CD14-positive monocyte (primary cell): ENCODE measurements around the gene HDGFL3. TPM values are rescaled to one million over a fixed set of nuclear protein-coding genes. Genes with fewer than 3 reads are reported as not detected.

Experiments used
- DNase-seq, 3 donors: peaks; one replicate each; pipeline ENCODE4 v3.0.0-alpha.2; 2011 to 2022
- H2AFZ ChIP-seq: 2 replicates; pipeline ENCODE4 v1.6.0; 2012; ENCODE audit warnings: mild to moderate bottlenecking, low read depth, low read length, inconsistent platforms; ENCODE audit not compliant: insufficient read depth, poor library complexity, severe bottlenecking
- H3K27ac ChIP-seq, 2 donors: 1 replicate in 1 of 2; 2 replicates in 1 of 2; pipeline ENCODE4 v1.5.1; 2012 to 2013; ENCODE audit warnings: low read length in 2 of 2, control low read depth in 1 of 2, inconsistent platforms in 1 of 2, low read depth in 1 of 2, mild to moderate bottlenecking in 1 of 2
- H3K27me3 ChIP-seq, 2 donors: one replicate each; pipeline versions ENCODE4 v1.6.0 to v1.6.1; 2011 to 2013; ENCODE audit warnings: low read length in 2 of 2; ENCODE audit not compliant: control insufficient read depth in 2 of 2, insufficient read depth in 2 of 2
- H3K36me3 ChIP-seq, 2 donors: replicated peaks in 1 of 2; 1 replicate in 1 of 2; 2 replicates in 1 of 2; pipeline versions ENCODE4 v1.5.1 to v1.6.1; 2012 to 2013; ENCODE audit warnings: low read length in 2 of 2, control low read depth in 1 of 2, inconsistent platforms in 1 of 2, mild to moderate bottlenecking in 1 of 2; ENCODE audit not compliant: insufficient read depth in 2 of 2, control insufficient read depth in 1 of 2
- H3K4me1 ChIP-seq, 2 donors: 1 replicate in 1 of 2; 2 replicates in 1 of 2; pipeline versions ENCODE4 v1.5.1 to v1.6.1; 2012 to 2013; ENCODE audit warnings: low read length in 2 of 2, control low read depth in 1 of 2, inconsistent platforms in 1 of 2, mild to moderate bottlenecking in 1 of 2, moderate library complexity in 1 of 2; ENCODE audit not compliant: insufficient read depth in 2 of 2, control insufficient read depth in 1 of 2
- H3K4me2 ChIP-seq: replicated peaks from 2 replicates; pipeline ENCODE3; 2012; ENCODE audit warnings: low read length, moderate library complexity, mild to moderate bottlenecking; ENCODE audit not compliant: poor library complexity, severe bottlenecking; ENCODE audit errors: extremely low read depth
- H3K4me3 ChIP-seq, 3 experiments: fragments of 200-600 bp in 1 of 3; sonication (generic) in 1 of 3; replicated peaks in 1 of 3; 1 replicate in 2 of 3; 2 replicates in 1 of 3; pipeline ENCODE4 v1.5.1; 2011 to 2013; ENCODE audit warnings: low read length in 3 of 3, mild to moderate bottlenecking in 3 of 3, control low read depth in 2 of 3, low read depth in 2 of 3, inconsistent platforms in 1 of 3, moderate library complexity in 1 of 3
- H3K79me2 ChIP-seq: 2 replicates; pipeline ENCODE4 v1.6.0; 2012; ENCODE audit warnings: mild to moderate bottlenecking, control low read depth, inconsistent platforms, low read length, moderate library complexity; ENCODE audit not compliant: insufficient read depth
- H3K9ac ChIP-seq: 2 replicates; pipeline ENCODE4 v1.6.0; 2017; ENCODE audit warnings: low read length, mild to moderate bottlenecking; ENCODE audit not compliant: insufficient read depth, poor library complexity, severe bottlenecking
- H3K9me3 ChIP-seq, 2 donors: replicated peaks in 1 of 2; 1 replicate in 1 of 2; 2 replicates in 1 of 2; pipeline versions ENCODE4 v1.5.1 to v1.6.1; 2012 to 2013; ENCODE audit warnings: low read length in 2 of 2, control low read depth in 1 of 2; ENCODE audit not compliant: control insufficient read depth in 1 of 2, insufficient read depth in 1 of 2
- H4K20me1 ChIP-seq: 2 replicates; pipeline ENCODE4 v1.6.0; 2012; ENCODE audit warnings: mild to moderate bottlenecking, low read length, control low read depth, moderate library complexity; ENCODE audit not compliant: insufficient read depth
- H3K27ac Mint-ChIP-seq, 7 donors: one replicate each; pipeline ENCODE4 v1.8.0; 2020; ENCODE audit warnings: mild to moderate bottlenecking in 7 of 7, mixed read lengths in 7 of 7, moderate library complexity in 6 of 7, inconsistent platforms in 2 of 7
- H3K27me3 Mint-ChIP-seq, 3 donors: one replicate each; pipeline ENCODE4 v1.8.0; 2021 to 2022; ENCODE audit warnings: low read depth in 3 of 3, mild to moderate bottlenecking in 3 of 3, mixed read lengths in 3 of 3, moderate library complexity in 3 of 3, inconsistent platforms in 1 of 3
- H3K36me3 Mint-ChIP-seq, 2 donors: one replicate each; pipeline ENCODE4 v1.8.0; 2020; ENCODE audit warnings: mixed read lengths in 2 of 2, inconsistent platforms in 1 of 2, mild to moderate bottlenecking in 1 of 2
- H3K4me1 Mint-ChIP-seq: one replicate; pipeline ENCODE4 v1.8.0; 2020; ENCODE audit warnings: mild to moderate bottlenecking, mixed read lengths
- H3K4me3 Mint-ChIP-seq, 2 donors: one replicate each; pipeline ENCODE4 v1.8.0; 2020; ENCODE audit warnings: mild to moderate bottlenecking in 2 of 2, mixed read lengths in 2 of 2, moderate library complexity in 1 of 2
- H3K9me3 Mint-ChIP-seq, 7 donors: one replicate each; pipeline ENCODE4 v1.8.0; 2020 to 2022; ENCODE audit warnings: mixed read lengths in 7 of 7, mild to moderate bottlenecking in 6 of 7, moderate library complexity in 6 of 7, inconsistent platforms in 2 of 7
- CTCF ChIP-seq: fragments of 200-600 bp; IDR thresholded peaks from one replicate; pipeline ENCODE4 v1.8.0; 2022; ENCODE audit warnings: antibody characterized with exemption, mild to moderate bottlenecking
- WGBS: methylation state at CpG from one replicate; pipeline ENCODE4 v1.1.5; 2013; ENCODE audit warnings: missing lambda C conversion rate; ENCODE audit not compliant: insufficient coverage; 5-methylcytosine and 5-hydroxymethylcytosine counted together
- intact Hi-C, 2 donors: fragments of 100-400 bp; cut with micrococcal nuclease; formaldehyde crosslinking; loops; one replicate each; pipeline versions ENCODE4 v1.15.0 to v1.15.1; 2023
- polyA plus RNA-seq, 3 donors: library from polyadenylated mRNA; depleted of rRNA in 1 of 3; unstranded in 2 of 3; stranded (reverse) in 1 of 3; fragments of 300-500 nt in 2 of 3; fragments of >200 nt in 1 of 3; fragmentation: Illumina TruSeq in 2 of 3; gene quantifications; 1 replicate in 2 of 3; 2 replicates in 1 of 3; pipeline ENCODE4 v1.2.3, GENCODE V29; 2012 to 2021

HDGFL3 gene
- polyA plus RNA-seq, 3 donors = 0.35 to 1.1 (median 0.69) TPM

DNA sequence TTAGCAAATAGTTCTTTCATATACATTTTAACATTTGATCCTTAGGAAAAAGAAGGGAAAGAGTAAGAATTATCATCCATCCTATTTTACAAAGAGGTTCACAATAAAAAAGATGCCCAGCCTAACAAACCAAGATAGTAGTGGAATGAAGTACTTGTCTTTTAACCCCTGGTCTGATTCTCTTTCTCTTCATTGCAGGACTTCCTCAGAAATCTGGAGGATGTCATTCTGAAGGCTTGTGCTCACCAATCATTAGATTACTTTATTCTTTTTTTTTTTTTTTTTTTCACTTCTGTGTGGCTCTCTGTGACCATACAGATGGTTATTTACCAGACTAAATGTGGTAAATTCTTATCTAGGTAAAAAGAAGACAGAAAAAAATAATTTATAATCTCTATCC lies 7.0 kb downstream of the HDGFL3 start:
- no peak for DNase-seq
- no peaks in the 10 kb centered on the region for H3K36me3 ChIP-seq
- no peak overlapping the region for H3K4me3 ChIP-seq
- no peaks in the 10 kb centered on the region for H3K9me3 ChIP-seq
- no peak for TF ChIP-seq CTCF
- peaks cover 0 to under 1% of the 10 kb centered on the region in 2 donors for H3K27me3 ChIP-seq
- Mint-ChIP-seq H3K4me1 (no peaks in the 10 kb centered on the region), H3K9me3 (no peaks in the 10 kb centered on the region), H3K4me3 (no peak overlapping the region), H3K27ac (no peak overlapping the region), H3K36me3 (no peaks in the 10 kb centered on the region), H3K27me3 (peaks cover 0 to 3% (median 0%) of the 10 kb centered on the region in 3 donors)
- H3K4me2 ChIP-seq = no peak overlapping the region
- no peaks in the 10 kb centered on the region for H3K4me1 ChIP-seq
- no peak overlapping the region for H3K9ac ChIP-seq
- no peaks in the 10 kb centered on the region for H3K79me2 ChIP-seq
- intact Hi-C loops = no loop called here
- no peaks in the 10 kb centered on the region for H4K20me1 ChIP-seq
- no peak overlapping the region for H2AFZ ChIP-seq
- H3K27ac ChIP-seq = no peak overlapping the region

DNA sequence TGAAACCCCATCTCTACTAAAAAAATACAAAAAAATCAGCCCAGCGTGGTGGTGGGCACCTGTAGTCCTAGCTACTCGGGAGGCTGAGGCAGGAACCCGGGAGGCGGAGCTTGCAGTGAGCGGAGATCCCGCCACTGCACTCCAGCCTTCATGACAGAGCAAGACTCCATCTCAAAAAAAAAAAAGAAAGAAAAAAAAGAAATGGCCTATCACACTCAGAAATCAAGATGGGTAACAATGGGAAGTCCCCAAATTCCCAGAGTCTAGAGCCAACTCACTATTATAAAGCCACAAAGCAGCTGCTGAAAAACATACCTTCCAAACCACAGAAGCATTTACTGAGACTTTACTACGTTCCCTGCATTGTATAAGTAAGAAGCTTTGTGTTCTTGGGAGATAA lies 7.5 kb downstream of the HDGFL3 start:
- intact Hi-C loops = no loop called here
- Histone ChIP-seq H3K79me2 (no peaks in the 10 kb centered on the region), H4K20me1 (no peaks in the 10 kb centered on the region), H2AFZ (no peak overlapping the region), H3K27me3 (no peaks in the 10 kb centered on the region), H3K4me1 (no peaks in the 10 kb centered on the region), H3K9ac (no peak overlapping the region), H3K4me3 (no peak overlapping the region), H3K4me2 (no peak overlapping the region), H3K36me3 (no peaks in the 10 kb centered on the region), H3K9me3 (no peaks in the 10 kb centered on the region), H3K27ac (no peak overlapping the region)
- no peak for TF ChIP-seq CTCF
- peak overlapping the region in 1 of 7 donors; percentile 56 for H3K27ac Mint-ChIP-seq
- H3K36me3 Mint-ChIP-seq = no peaks in the 10 kb centered on the region
- DNase-seq = no peak
- WGBS = 100% methylated on average over 2 of the region's 7 CpGs
- no peak overlapping the region for H3K4me3 Mint-ChIP-seq
- no peaks in the 10 kb centered on the region for H3K9me3 Mint-ChIP-seq
- no peaks in the 10 kb centered on the region for H3K4me1 Mint-ChIP-seq
- H3K27me3 Mint-ChIP-seq = peaks cover 0 to 3% (median 0%) of the 10 kb centered on the region in 3 donors
